ENCODE data around the gene OR51F1. TPM values are rescaled to one million over a fixed set of nuclear protein-coding genes. Genes with fewer than 3 reads are reported as not detected.
"Not testable (repeated sequence)": the region's sequence is repeated elsewhere in the genome, so short reads cannot be mapped to it uniquely, and the experiment has no call there.

The OR51F1 gene, protein sequence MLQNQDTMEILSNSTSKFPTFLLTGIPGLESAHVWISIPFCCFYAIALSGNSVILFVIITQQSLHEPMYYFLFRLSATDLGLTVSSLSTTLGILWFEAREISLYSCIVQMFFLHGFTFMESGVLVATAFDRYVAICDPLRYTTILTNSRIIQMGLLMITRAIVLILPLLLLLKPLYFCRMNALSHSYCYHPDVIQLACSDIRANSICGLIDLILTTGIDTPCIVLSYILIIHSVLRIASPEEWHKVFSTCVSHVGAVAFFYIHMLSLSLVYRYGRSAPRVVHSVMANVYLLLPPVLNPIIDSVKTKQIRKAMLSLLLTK
- not detected for total RNA-seq
- not detected for polyA plus RNA-seq

DNA sequence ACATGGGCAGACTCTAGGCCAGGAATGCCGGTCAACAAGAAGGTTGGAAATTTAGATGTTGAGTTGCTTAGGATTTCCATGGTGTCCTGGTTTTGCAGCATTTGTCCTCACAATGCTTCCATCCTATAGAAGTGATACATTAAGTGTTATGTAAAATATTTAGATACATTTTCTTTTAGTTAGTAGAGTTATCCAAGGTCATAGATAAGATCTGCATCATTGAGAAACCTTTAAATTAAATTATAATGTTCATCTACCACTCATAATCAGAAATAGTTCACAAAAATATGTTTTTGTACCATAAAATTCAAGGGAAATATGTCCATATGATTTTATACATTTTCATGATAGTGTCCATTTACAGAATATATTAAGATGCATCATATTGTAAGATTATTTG, at the start of gene OR51F1:
TSS of gene OR51F1 (minus strand) at position 101 of the 400 bp plus-strand sequence. CDS start at position 101, 0 bp downstream.
- intact Hi-C loops (cut with DNase I), result no loop called here
- Histone ChIP-seq H3K4me1 (no peaks in the 10 kb centered on the region), H3K27me3 (no peaks in the 10 kb centered on the region), H3K36me3 (no peaks in the 10 kb centered on the region), H3K4me3 (no peak within 1 kb of the TSS), H3K27ac (no peak within 1 kb of the TSS), H3K9me3 (no peaks in the 10 kb centered on the region)
- TF ChIP-seq, protein P1, sequence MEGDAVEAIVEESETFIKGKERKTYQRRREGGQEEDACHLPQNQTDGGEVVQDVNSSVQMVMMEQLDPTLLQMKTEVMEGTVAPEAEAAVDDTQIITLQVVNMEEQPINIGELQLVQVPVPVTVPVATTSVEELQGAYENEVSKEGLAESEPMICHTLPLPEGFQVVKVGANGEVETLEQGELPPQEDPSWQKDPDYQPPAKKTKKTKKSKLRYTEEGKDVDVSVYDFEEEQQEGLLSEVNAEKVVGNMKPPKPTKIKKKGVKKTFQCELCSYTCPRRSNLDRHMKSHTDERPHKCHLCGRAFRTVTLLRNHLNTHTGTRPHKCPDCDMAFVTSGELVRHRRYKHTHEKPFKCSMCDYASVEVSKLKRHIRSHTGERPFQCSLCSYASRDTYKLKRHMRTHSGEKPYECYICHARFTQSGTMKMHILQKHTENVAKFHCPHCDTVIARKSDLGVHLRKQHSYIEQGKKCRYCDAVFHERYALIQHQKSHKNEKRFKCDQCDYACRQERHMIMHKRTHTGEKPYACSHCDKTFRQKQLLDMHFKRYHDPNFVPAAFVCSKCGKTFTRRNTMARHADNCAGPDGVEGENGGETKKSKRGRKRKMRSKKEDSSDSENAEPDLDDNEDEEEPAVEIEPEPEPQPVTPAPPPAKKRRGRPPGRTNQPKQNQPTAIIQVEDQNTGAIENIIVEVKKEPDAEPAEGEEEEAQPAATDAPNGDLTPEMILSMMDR (IDR thresholded peaks at IDR 0.05), result no peak
- FAIRE-seq (no peak), DNase-seq (no peak), ATAC-seq (no peak)
- 90 to 96% methylated on average over 1 of the region's 1 CpG for WGBS, 2 donors

DNA sequence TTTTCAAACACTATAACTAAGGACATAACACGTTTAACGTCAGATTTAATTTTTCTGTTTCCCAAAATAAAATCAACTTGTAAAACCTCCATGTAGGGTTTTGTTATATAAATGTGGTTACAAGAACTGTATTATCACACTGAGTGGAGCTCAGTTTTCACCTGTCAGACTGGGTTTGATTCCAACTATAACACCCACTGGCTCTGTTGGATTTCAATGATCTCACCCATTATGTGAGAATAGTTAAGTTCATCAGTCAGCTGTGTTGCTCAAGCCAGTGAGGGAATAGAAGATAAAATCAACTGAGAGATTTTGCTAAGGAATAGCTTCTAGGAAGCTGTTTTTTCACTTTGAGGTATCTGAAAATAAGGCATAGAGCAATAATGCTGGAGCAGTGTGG, 39.5 kb upstream of the OR51F1 start:
- H3K4me3 ChIP-seq, result no peak overlapping the region
- TF ChIP-seq, protein P1 (IDR thresholded peaks at IDR 0.05), result no peak
- intact Hi-C loops (cut with DNase I), result no loop called here
- no peaks in the 10 kb centered on the region for H3K9me3 ChIP-seq
- no peak for DNase-seq
- no peaks in the 10 kb centered on the region for H3K36me3 ChIP-seq
- no peak for ATAC-seq
- H3K4me1 ChIP-seq, result no peaks in the 10 kb centered on the region
- FAIRE-seq, result no peak
- H3K27ac ChIP-seq, result no peak overlapping the region
- 75 to 82% methylated on average over 2 of the region's 2 CpGs for WGBS, 2 donors
- H3K27me3 ChIP-seq, result no peaks in the 10 kb centered on the region

DNA sequence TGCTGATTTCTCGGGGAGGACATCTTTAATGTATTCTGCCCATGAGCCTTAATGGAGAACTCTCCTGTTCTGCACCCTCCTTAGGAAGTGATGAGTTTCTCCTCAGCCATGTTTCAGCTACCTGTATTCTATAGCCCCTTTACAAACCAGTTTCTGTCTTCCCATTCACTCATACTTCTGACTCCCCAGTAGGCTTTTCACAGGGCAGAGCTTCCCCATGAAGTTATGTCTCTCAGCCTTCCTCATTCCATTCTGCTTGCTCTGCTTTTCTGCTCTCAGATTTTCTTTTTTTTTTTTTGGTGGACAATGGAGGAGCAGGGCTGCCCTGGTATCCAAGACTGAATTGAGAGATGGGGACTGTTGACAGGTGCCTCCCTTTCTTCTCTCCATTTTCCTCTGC, 38.7 kb upstream of the OR51F1 start:
- H3K27me3 ChIP-seq, result no peaks in the 10 kb centered on the region
- FAIRE-seq, result no peak
- WGBS, 2 donors, result 79 to 85% methylated on average over 1 of the region's 1 CpG

DNA sequence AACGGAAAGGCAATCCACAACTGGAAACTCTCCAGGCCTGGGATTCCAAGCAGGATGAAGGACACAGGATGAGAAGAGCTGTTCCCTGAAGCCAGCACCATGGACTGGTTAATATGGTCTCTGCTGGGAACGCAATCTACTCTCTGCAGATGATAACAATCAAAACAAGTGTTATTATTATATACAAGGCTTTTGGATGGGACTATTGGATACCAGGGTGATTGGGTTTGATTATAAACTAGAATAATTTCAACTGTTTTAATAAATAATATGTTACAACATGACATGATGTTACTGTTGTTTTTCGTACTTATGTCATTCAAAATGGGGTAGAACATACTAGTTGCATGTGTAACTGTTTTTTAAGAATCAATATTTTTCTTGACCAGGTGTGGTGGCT, 34.5 kb upstream of the OR51F1 start, which contains the start of gene OR52R1:
TSS of gene OR52R1 (minus strand) at position 101 of the 400 bp plus-strand sequence. CDS start at position 101, 0 bp downstream.
- H3K9me3 ChIP-seq, result no peaks in the 10 kb centered on the region
- ATAC-seq (no peak), DNase-seq (no peak), FAIRE-seq (no peak)
- intact Hi-C loops (cut with DNase I), result no loop called here
- H3K4me1 ChIP-seq, result no peaks in the 10 kb centered on the region
- H3K4me3 ChIP-seq, result no peak within 1 kb of the TSS
- no peaks in the 10 kb centered on the region for H3K27me3 ChIP-seq
- H3K27ac ChIP-seq, result no peak within 1 kb of the TSS
- H3K36me3 ChIP-seq, result no peaks in the 10 kb centered on the region
- TF ChIP-seq, protein P1 (IDR thresholded peaks at IDR 0.05), result no peak
- 71 to 85% methylated on average over 3 of the region's 3 CpGs for WGBS, 2 donors

More for the DNA sequence above, 38.7 kb upstream of the OR51F1 start:
- Histone ChIP-seq H3K4me3 (no peak overlapping the region), H3K36me3 (no peaks in the 10 kb centered on the region), H3K9me3 (no peaks in the 10 kb centered on the region), H3K4me1 (no peaks in the 10 kb centered on the region), H3K27ac (no peak overlapping the region)
- TF ChIP-seq, protein P1 (IDR thresholded peaks at IDR 0.05), result no peak
- intact Hi-C loops (cut with DNase I), result no loop called here
- DNase-seq (no peak), ATAC-seq (no peak)

DNA sequence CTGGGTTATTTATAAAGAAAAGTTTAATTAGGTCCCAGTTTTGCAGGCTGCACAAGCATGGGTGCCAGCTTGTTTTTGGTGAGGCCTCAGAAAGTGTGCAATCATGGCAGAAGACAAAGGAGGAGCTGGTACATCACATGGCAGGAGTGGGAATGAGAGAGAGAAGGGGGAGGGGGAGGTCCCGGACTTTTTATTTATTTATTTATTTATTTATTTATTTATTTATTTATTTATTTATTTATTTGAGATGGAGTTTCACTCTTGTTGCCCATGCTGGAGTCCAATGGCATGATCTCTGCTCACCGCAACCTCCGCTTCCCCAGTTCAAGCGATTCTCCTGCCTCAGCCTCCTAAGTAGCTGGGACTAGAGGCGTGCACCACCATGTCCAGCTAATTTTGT, 31.6 kb upstream of the OR51F1 start:
- H3K9me3 ChIP-seq; H3K27me3 ChIP-seq; H3K36me3 ChIP-seq; DNase-seq; H3K27ac ChIP-seq; H3K4me3 ChIP-seq; intact Hi-C loops (cut with DNase I); H3K4me1 ChIP-seq; ATAC-seq; FAIRE-seq: not testable (repeated sequence)
- 73 to 86% methylated on average over 5 of the region's 5 CpGs for WGBS, 2 donors

All from pancreas (tissue), 10 donors.